ENCODE results near the gene TNFRSF1A.

- TF ChIP-seq EZH2phosphoT487 (IDR thresholded peaks at IDR 0.05; ENCODE audit: borderline replicate concordance) (no peak), CTCF (conservative IDR thresholded peaks at IDR 0.05; ENCODE audit: low read length) (no peak)
These were observed 32.3 kb upstream of the TNFRSF1A start for GRCh38 chr12:6374028-6374785.

All from Loucy (cell line).